RPMI8226 (cell line): Measurements from ENCODE around the gene TMEM174.

ENCODE experiments used
- DNase-seq: peaks from one replicate; pipeline ENCODE4 v3.0.0-alpha.2; 2015

Gene TMEM174

DNA sequence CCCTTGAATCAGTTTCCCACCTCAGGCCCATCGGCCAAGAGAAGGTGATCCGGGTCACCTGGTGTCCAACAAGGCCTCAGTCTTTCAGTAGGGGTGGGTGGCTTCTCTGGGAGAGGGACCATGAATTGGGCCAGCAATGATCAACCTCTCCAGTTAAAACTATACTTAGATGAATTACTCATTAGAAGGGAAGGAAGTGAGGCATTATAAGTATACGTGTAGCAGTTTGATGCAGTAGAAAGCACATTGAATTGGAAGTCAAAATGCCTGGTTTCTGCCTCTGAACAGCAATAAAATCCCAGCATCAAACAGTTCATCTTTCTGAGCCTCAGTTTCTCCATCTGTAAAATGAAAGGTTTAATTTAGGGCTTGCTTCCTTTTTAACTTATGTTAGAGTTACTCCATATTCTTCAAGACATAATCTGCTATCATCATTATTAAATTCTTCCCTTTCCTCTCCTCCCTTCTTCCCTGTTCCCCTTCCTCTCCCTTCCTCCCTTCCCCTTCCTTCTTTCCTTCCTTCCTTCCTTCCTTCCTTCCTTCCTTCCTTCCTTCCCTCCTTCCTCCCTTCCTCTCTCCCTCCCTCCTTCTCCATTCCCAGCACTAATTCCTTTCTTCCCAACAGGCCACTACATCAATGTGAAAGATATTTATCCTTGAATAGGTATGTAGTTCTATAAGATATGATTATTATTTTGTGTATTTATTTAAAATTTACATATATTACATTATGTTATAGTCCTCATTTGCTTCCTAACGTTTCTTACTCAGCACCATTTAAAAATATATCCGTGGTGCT lies 18.6 kb upstream of the TMEM174 start:
- DNase-seq: no peak

DNA sequence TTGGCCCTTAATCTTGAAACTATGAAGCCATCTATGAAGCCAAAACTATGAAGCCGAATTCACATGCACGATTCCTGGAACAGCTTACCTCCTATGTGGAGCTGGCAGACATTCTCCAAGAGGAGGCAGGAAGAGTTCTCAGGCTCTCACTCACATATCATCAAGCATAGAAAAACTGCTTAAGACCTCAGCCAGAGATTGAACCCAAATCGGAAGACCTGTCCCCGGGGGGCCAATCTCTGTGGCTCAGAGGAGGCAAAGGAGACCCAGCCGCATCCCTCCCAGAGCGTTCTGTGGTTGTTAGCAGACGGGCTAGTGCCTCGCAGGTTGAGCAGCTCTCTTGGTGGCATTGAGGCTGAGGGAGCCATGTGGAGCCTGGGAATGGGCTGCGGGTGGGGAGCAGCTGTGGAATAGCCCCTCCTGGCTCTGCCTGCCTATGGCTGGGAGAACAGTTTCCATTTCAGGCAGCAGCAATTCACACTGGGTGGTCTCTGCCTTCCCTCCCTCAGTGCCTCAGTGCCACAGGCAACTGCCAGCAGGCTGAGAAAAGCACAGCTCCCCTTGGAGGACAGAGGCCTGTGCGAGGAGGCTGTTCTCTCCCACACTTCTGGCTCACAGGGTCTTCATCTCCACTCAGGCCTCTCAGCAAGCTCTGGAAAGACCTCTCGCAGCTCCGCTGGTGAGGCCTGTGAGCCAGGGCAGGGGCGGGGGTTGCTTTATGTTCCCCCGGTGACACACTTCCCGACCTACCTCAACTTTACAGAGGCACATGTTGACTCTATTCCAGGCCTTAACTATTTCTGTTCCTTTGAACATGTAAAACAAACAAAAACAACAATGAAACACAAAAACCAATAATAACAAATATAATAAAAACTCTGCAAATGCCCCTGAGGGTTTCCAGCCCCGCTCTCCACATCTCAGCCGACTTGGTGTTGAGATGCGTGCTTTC lies 17.4 kb upstream of the TMEM174 start:
- no peak for DNase-seq

DNA sequence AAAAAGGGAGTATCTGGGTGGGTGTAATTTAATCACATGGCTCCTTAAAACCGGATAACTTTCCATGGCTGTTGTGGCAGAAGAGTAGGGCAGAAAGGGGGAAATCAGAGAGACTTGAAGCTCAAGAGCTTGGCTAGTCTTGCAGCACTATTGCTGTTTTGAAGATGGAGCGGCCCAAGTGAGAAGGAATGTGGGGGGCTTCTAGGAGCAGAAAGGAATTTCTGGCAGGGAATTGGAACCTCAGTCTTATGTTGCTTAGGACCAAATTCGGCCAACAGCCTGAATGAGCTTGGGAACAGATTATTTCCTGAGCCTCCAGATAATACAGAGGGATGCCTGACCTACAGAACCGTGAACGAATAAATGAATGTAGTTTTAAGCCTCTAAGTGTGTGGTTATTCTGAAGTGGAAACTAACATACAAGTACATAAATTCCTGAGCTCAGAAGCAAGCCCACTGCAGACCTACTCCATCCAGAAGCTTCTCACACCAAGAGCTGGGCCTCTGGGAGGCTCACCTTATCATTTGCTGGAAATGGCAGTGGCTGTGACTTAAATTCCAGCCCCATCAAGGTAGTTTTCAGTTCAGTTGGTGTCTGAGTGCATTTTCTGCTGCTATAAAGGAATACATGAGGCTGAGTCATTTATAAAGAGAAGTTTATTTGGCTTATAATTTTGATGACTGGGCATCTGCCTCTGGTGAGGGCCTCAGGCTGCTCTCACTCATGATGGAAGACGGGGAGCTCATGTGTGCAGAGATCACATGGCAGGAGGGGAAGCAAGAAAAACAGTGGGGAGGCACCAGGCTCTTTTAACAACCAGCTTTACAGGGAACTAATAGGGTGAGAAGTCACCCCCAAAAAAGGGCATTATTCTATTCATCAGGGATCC lies 15.3 kb upstream of the TMEM174 start:
- no peak for DNase-seq

DNA sequence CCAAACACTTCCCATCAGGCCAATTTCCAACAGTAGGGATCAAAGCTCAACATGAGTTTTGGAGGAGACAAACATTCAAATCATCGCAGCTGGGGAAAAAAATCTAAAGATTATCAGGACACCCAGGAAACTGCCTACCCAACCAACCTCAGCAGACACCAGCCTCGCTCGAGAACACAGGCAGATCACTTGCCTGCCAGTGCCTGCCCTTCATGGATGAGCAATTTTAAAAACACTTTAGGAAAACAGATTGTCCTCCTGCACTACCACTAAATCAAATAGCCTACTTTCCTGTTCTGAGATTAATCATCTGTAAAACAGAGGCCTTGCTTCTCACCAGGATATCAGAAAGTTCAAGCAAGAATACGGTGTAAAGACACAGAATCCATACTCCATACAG lies 14.7 kb upstream of the TMEM174 start:
- no peak for DNase-seq

DNA sequence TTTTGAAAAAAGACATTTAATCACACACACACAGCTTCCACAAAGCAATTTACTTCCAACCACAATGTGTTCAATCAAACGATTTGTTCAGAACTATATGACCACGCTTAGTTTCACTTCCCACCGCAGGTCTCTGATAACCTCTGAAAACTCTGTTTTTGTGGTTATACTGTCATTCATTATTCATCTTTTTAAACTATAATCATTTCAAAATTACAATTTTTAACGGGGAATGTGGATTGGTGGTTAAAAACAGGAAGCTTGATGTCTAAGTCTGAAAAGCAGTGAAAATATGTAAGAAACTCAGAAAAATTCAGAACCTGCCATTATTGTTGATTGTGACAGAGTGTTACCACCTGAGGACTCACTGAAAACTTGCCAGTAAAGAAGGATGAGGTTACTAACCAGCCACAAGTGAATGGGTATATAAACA lies 12.7 kb upstream of the TMEM174 start:
- peak; percentile 57 for DNase-seq

DNA sequence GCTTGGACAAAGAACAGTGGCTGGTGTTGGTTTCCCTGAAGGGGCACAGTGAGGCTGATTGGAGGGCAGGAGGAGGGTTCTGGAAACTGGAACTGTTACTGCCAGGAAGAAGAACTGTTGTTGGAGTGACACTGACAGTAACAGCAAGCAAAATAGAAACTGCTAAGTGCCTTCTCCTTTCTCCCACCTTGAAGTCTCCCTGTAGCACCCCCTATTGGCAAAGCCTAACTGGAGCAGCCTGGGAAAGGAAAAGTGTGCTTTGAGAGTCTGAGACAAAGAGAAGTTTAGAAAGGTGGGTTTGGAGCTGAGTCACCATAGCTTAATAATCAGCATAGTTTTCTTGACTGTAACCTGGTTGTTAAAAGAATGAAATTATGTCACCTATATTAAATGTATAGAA lies 2.5 kb upstream of the TMEM174 start:
- peak; percentile 60 for DNase-seq

DNA sequence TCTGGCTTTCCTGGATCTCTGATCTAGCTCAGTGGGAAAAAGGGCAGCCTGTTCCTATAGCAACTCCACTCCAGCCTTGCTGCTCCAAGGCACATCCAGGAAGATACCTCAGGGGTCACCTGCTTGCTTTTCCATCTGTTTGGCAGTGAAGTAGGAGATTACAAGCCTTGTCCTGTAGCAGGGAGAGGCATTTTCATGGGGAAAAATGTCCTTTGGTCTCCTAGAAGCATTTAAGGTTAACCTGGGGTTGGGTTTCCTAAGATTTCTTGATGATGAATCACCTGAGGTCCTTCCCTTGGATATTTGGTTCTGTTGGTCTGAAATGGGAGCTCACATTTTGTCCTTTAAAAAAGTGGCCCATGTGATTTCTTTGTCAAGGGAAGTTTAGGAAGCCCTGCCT lies 1.5 kb upstream of the TMEM174 start:
- DNase-seq: no peak

DNA sequence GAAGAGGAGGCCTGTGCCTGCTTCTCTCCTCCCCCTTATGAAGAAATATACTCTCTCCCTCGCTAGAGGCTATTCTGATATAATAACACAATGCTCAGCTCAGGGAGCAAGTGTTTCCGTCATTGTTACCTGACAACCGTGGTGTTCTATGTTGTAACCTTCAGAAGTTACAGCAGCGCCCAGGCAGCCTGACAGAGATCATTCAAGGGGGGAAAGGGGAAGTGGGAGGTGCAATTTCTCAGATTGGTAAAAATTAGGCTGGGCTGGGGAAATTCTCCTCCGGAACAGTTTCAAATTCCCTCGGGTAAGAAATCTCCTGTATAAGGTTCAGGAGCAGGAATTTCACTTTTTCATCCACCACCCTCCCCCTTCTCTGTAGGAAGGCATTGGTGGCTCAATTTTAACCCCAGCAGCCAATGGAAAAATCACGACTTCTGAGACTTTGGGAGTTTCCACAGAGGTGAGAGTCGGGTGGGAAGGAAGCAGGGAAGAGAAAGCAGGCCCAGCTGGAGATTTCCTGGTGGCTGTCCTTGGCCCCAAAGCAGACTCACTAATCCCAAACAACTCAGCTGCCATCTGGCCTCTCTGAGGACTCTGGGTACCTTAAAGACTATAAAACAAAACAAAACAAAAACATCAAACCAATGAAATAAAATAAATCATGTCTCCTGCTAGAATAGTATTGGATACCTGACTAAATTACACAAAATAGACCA lies 1.3 kb downstream of the TMEM174 start:
- no peak for DNase-seq

DNA sequence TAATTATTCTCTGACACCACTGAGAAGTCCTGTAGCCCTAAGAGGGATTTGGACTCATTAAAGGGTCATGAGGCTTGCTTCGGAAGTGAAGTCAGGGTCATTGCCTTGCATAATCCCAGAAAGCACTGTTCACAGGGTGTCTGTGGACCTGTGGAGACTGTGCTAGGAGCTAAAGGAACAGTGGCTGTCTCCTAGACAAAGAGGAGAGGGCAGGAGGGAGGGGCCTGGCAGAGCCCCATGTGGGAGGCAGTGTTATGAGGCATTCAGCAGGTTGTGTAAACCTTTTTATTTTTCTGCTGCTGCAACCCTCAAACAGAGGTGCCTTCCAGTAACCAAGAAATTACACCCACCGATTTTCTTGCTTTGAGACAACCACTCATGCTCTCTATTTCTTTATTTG lies 3.3 kb downstream of the TMEM174 start:
- no peak for DNase-seq

DNA sequence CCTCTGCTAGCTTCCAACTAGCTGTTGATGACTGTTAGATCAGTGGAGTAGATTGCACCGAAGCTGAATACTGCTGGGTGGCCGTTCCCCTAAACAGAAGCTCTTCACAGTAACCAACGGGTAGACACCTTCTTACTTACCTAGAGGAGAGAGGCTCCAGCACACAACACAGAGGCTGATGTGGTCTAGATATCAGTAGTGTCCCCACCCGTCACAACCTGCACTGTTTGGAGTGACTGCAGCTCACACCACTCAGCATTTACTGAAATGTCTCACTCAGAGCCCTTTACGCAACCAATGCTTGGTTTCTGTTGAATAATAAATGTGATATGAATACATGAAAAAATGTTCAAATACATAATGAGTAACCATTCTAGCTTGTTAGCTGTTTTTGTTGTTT lies 5.3 kb downstream of the TMEM174 start:
- DNase-seq: no peak

DNA sequence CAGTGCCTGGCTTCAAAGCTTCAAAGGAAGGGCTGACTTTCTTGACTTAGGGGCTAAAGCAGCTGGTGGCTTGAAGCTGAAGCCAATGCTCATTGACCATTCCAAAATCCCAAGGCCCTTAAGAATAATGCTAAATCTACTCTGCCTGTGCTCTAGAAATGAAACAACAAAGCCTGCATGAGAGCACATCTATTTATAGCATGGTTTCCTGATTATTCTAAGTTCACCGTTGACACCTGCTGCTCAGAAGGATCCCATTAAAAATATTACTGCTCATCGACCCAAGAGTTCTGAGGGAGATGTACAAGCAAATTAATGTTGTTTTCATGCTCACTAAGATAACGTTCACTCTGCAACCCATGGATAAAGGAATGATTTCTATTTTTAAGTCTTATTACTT lies 6.7 kb downstream of the TMEM174 start:
- no peak for DNase-seq

DNA sequence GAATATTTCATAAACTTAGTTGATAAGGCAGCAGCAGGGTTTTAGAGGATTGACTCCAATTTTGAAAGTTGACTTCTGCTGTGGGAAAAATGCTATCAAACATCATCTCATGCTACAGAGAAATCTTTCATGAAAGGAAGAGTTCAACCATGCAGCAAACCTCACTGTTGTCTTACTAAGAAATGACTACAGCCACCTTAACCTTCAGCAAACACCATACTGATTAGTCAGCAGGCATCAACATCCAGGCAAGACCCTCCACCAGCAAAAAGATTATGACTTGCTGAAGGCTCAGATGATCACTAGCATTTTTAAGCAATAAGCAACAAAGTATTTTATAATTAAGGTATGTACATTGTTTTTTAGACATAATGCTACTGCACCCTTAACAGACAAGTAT lies 7.6 kb downstream of the TMEM174 start:
- DNase-seq: no peak

DNA sequence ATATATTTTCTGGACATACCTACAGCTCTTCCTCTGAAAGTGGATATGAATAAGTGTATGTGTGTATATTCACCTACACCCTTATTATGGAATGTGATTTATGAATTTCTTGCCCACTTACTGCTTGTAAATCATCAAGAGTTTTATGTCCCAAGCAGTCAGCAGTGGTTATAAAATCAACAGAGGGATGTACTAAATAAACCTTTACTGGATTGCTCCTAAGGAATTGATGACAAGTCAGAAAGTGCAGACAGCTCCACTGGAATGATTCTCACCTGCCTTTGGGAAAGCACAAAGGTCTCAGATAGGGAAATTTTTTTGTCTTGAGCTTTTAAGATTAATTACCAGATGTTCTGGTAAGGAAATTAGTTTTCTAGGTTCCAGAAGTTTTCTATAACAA lies 9.3 kb downstream of the TMEM174 start:
- DNase-seq: no peak

DNA sequence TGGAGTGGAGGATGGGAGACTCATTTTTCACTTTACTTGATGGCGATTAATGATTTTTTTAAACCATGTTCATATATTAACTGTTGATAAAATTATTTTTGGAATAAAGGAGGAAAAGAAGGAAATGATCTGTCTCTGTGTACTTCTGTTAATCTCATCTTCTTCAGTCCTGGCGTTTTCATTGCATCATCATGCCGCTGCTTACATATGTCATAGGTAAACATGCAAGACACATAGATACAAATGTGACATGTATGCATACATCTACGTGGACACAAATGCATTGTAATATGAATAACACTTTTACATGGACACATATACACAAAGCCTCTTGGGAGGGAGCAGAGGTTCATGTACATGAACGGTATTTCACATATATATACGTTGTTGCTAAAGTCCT lies 10.0 kb downstream of the TMEM174 start:
- DNase-seq: no peak

DNA sequence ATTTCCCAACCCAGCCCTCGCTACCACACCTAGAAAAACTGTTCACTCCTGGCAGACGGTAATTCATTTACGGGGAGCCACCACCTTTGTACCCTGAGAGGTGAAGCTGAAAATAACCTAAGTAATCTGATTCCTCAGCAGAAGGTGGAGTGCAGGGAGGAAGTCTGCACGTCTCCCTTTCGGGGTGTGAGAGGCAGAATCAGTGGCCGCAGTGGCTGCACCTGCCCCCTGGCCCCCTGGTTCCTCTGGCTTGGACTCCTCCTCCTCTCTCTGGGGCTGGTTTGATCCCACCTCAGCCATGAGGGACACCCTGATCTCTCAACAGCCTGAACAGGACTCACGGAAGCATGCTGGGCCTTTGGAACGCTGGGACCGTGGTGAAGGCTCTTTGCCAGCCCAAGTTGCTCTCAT lies 10.5 kb downstream of the TMEM174 start:
- DNase-seq: no peak

DNA sequence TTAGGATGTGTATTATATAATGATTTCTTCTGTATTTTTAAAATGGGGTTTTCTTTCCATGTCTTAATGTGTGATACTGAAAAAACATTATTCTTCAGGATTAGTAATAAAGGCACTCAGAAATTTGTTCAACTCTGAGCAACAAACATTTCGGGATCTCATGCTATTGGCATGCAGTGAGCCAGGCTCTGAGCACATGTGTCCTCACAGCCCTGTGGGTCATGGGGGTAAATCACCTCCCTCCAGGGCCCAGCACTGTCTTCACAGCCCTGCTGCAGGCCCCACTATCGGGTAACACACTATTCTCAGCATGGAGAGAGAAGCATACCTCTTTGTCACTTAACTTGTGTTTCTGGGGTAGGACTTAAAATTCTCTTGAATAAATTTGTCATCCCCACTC lies 14.0 kb downstream of the TMEM174 start:
- no peak for DNase-seq

DNA sequence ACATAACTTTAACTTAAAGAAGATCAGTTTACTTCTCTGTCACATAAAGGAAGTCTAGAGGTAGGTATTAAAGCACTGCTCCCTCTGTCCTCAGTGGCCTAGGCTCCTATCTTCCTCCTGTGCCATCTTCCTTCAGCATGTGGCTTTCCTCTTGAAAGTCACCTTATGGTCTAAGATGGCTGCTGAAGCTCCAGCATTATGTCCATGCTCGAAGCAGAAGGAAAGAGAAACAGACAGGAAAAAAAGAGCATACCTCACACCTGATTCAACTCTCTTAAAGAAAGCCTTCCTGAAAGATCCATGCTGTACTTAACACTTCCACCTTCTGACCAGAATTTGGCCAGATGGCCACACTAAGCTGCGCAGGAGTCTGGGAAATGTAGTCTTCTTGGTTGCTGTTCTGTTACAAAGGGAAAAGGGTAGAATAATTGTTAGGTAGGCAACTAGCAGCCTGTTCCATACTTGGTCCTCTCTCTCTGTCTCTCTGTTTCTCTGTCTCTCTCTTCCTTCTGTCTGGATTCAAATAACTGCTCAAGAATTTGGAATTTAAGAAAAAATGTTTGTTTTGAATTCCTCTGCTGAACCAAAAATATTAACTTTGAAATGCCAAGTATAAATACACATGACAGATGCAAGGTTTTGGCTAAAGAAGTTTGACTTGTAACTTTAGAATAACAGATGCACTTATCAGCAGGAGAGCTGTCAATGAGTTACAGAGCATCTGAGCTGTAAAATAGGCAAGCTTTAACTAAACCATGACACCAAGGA lies 16.0 kb downstream of the TMEM174 start:
- no peak for DNase-seq

DNA sequence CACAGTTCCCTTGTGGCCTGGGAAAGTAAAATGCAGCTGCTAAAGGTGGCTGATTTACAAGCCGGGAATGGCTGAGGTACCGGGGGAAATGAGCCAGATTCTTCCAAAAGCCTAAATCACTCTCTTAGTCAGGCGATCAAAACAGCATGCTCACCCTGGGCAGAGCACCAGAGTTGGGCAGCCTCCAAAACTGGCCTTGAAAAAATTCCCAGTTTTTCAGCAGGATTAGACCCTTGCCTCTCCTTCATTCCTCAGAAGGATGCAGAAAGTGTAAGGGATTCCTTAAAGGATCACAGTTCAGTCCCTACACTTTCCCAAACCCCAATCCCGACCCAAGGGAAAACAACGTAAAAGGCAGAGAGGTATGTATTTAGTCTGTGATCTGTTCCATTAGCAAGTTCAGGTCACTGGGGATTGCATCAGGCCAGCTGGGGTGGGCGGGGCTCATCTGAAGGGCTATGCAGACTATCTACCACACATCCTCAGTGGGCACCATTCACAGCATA lies 16.9 kb downstream of the TMEM174 start:
- DNase-seq: no peak

DNA sequence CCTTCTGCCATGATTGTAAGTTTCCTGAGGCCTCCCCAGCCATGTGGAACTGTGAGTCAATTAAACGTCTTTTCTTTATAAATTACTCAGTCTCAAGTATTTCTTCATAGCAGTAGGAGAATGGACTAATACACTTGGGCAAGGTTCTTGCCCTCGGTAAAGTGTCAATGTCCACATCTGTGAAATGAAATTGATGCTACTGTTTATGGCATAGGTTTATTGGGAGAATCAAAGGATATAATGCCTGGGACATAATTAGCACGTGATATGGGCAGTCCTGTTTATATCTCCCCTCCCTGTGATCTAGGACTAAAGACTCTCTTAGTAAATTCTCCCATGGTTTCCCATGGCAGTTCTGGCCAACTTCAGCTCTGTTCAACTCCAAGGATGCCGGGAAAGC lies 19.4 kb downstream of the TMEM174 start:
- no peak for DNase-seq

DNA sequence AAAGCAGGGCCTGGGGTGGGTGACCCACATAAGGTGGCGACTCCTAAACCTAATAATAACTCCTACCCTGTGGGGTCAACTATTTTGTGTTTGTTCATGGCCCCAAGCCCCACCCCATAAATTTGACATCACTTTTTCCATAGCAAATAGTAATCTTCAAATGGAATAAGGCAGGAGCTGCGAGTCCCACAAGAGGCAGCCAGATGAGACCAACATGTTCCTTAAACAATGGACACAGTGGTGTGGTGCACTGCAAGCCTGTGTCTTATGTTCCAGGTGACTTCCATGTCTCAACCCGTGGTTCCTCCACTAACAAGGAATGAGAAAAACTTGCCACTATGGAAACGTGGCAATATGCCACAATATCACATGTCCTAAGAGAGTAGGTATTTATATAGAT lies 20.6 kb downstream of the TMEM174 start:
- DNase-seq: no peak

DNA sequence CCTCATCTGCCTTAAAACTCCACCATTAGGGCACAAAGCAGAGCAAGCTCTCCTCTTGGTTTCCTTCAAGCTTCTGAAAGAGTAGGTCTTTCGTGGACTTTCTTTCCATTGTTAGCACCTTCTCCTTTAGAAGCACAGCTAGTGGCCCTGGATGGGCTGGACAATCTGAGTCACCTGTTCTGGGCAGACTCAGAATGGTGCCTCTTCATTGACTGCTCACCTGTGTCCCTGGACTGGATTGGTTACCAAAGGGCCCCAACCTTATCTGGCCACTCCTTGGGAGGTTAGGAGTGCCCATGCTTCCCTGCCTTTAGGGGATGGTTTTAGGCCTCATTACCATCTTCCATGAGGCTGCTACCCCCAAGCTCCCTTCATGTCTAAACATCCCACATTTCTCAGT lies 23.2 kb downstream of the TMEM174 start:
- DNase-seq: no peak
